Measurements from ENCODE around the gene NPIPB13.
"Not testable (repeated sequence)": the region's sequence is repeated elsewhere in the genome, so short reads cannot be mapped to it uniquely, and the experiment has no call there.

Gene NPIPB13

GRCh38 chr16:30248379-30248778, at the start of gene NPIPB13:
Gene NPIPB13 (minus strand): TSS chr16:30248479. CDS start chr16:30245573, 2,906 bp downstream.
- not testable (repeated sequence) for DNase-seq

DNA sequence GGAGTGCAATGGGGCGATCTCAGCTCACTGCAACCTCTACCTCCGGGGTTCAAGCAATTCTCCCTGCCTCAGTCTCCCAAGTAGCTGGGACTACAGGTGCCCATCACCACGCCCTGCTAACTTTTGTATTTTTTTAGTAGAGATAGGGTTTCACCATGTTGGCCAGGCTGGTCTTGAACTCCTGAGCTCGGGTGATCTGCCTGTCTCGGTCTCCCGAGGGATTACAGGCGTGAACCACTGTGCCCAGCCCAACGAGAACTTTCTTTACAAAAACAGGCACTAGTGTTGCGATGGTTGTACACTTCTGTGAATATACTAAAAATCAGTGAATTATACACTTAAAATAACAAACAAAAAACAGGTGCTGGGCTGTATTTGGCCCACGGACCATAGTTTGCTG, 34.1 kb upstream of the NPIPB13 start:
- DNase-seq = not testable (repeated sequence)

- not testable (repeated sequence) for DNase-seq
Observed at GRCh38 chr16:30278523-30278922, 30.2 kb upstream of the NPIPB13 start.

DNA sequence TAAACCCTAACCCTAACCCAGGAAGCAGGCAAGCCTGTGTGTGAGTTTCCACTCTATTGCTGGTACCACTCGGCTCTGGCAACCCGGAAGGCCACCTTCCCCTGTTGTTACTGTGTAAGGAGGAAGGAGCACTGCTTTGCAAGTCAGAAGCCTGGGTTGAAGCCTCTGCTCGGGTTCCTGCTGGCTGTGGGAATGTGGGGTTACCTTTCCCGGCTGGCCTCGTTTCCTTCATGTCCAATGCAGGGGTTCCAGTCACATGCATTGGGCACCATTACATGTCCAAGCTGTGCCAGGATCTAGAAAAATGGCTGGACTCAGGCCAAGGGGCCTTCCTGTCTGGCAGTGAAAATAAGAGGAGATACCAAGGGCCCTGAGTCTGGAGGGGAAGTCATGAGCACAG, 31.2 kb downstream of the NPIPB13 start:
- DNase-seq = not testable (repeated sequence)

DNA sequence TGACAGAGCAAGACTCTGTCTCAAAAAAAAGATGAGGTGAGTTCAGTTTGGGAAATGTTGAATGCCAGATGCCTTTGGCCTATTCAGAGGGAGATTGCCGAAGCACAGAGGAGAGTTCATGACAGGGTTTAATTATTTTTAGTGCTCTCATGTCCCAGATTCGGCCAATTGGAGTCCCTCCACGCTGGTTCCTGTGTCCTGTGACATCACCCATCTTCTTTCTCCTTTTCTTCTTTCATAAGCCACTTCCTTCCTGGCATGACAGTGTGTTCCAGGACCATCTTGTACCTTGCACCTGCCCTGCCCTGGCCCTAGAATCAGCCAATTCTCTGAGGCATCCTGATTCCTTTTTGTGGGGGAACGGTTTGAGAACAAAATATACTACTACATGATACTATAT, 36.9 kb downstream of the NPIPB13 start:
- not testable (repeated sequence) for DNase-seq

DNA sequence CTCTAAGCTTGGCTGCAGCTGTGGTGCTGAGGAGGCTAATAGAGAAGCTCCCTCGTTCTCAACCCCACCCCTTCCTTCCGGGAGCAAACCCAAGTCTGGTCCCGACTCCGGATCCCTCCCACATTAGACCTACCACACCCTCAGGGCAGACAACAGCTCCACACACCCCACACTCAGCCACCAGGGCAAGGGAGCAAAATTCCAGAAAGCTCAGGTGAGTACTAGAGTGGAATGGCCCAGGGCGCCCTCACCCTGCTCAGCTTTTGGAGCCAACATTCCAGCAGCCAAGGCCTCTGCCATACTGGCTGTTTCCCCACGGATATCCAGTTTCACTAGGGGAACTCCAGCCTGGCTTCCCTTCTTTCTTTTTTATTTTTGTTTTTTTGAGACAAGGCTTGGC, 39.2 kb downstream of the NPIPB13 start:
- DNase-seq = not testable (repeated sequence)

DNA sequence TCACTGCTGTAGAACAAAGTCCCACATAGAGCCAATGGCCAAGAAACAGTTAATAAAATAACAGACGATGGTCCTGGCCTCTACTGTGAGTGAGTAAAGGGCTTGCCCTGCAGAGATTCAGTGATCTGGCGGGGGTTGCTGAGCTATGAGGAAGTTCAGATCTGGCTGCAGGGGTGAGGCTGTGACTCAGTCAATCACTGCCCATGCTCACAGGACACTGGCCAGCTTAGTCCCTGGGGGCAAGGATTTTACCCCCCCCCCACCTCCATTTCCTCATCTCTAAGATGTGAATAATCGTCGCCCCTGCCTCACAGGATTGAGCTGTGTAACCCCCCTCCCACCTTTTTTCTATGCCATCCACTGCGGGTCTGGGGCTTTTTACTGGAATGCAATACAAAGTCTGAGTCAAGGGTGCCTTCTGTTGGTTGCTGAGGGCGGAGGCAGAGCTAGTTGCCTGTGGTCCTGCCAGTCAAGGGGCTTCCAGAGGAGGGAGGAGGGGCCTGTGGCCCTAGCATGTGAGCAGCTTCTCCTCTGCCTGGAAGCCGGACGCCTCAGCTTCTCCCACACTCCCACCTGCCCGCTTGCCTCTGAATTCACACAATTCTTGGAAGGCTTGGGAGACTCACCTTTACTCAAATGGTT, 41.1 kb downstream of the NPIPB13 start:
- not testable (repeated sequence) for DNase-seq

DNA sequence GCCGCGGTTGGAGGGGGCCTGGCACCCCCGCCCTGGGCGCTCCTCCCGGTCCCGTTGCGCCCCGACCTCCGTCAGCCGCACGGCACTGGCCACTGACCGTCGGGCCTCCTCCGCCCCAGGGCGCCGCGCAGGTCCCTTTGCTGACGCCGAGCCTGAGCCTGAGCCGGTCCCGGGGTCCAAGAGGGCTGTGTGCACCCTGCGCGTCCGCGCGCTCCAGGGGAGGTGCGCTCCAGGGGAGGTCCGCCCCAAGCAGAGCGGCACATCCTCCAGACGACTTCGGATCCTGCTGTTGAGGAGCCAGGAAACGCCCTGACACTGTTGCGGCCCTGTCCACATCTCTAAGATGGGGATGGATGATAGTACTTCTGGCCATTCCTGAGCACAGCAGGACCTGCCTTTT, 42.0 kb downstream of the NPIPB13 start:
- DNase-seq = not testable (repeated sequence)

- DNase-seq = not testable (repeated sequence)
Observed at GRCh38 chr16:30205541-30206236, 42.6 kb downstream of the NPIPB13 start.

DNA sequence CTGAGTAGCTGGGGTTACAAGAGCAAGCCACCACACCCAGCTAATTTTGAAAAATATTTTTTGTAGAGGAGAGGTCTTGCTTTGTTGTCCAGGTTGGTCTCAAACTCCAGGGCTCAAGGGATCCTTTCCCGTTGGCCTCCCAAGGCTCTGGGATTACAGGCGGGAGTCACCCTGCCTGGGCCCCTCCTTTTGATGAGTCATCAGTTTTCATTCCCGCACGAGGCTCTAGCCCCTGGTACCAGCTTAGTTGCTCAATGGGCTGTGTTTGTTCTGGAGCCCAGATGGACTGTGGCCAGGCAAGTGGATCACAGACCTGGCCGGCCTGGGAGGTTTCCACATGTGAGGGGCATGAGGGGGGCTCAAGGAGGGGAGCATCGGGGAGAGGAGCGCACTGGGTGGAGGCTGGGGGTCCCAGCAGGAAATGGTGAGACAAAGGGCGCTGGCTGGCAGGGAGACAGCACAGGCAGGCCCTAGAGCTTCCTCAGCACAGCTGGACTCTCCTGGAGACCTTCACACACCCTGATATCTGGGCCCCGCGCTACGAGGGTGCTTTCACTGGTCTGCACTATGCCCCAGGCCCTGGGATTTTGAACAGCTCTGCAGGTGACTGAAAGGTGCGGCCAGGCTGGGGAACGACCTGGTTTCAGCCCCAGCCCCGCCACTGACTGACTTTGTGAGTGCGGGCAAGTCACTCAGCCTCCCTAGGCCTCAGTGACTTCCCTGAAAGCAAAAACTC, 48.5 kb downstream of the NPIPB13 start:
- DNase-seq = not testable (repeated sequence)

GRCh38 chr16:30199049-30199448, 49.2 kb downstream of the NPIPB13 start, which contains the start of gene SULT1A3:
Gene SULT1A3 (plus strand): TSS chr16:30199255. CDS start chr16:30200729, 1,474 bp downstream.
- DNase-seq = not testable (repeated sequence)

Measured in inflammatory macrophage treated with lipopolysaccharide for 1 hour (primary cell).